ENCODE measurements around the gene MORN1.

DNA sequence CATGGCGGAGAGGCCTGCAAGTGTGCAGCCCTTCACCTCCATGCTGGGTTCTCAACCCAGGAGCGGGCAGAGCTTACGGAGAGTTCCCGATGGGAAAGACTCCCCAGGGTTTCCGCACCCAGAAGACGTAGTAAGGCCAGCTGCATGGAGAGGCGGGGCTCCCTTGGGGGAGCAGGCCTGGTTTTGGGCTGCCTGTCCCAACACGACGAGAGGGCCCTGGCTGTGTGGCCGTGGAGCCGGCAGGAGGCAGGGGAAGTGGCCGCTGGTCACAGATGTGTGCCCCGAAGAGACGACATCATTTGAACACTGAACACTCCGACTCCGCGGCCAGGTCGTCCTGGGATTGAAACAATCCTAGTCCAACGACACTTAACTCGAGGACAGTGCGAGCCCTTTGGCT is 57.0 kb downstream of the MORN1 start:
- TF ChIP-seq, protein P1, sequence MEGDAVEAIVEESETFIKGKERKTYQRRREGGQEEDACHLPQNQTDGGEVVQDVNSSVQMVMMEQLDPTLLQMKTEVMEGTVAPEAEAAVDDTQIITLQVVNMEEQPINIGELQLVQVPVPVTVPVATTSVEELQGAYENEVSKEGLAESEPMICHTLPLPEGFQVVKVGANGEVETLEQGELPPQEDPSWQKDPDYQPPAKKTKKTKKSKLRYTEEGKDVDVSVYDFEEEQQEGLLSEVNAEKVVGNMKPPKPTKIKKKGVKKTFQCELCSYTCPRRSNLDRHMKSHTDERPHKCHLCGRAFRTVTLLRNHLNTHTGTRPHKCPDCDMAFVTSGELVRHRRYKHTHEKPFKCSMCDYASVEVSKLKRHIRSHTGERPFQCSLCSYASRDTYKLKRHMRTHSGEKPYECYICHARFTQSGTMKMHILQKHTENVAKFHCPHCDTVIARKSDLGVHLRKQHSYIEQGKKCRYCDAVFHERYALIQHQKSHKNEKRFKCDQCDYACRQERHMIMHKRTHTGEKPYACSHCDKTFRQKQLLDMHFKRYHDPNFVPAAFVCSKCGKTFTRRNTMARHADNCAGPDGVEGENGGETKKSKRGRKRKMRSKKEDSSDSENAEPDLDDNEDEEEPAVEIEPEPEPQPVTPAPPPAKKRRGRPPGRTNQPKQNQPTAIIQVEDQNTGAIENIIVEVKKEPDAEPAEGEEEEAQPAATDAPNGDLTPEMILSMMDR (conservative IDR thresholded peaks at IDR 0.05): no peak
- TF ChIP-seq EZH2 (IDR thresholded peaks at IDR 0.05; ENCODE audit: low read depth): no peak
